Measurements from ENCODE around the gene DYSF.

The DYSF gene

GRCh38 chr2:71689393-71689792 is 236.0 kb downstream of the DYSF start:
- POLR2A ChIA-PET (ENCODE audit: low non-redundant PET), result no interaction called here
- TF ChIP-seq CTCF (conservative IDR thresholded peaks at IDR 0.05; ENCODE audit: low read depth), result no peak
- CTCF ChIA-PET, result interaction anchor here (1.3 kb wide), 1 partner anchor 461 kb away, joined by 3 read pairs; no protein-coding TSS in a partner anchor
- no peak for DNase-seq (ENCODE audit: low spot score)
- no peak overlapping the region for H3K27ac ChIP-seq

- POLR2A ChIA-PET (ENCODE audit: low non-redundant PET), result no interaction called here
- no peak overlapping the region for H3K27ac ChIP-seq
- no peak for TF ChIP-seq CTCF (conservative IDR thresholded peaks at IDR 0.05; ENCODE audit: low read depth)
- CTCF ChIA-PET, result interaction anchor here (1.3 kb wide), 1 partner anchor 460 kb away, joined by 3 read pairs; no protein-coding TSS in a partner anchor
- no peak for DNase-seq (ENCODE audit: low spot score)
Observed at GRCh38 chr2:71689968-71690834, 236.8 kb downstream of the DYSF start.

GRCh38 chr2:71690876-71691475 is 237.6 kb downstream of the DYSF start:
- H3K27ac ChIP-seq, result no peak overlapping the region
- ChIA-PET POLR2A (ENCODE audit: low non-redundant PET) (no interaction called here), CTCF (interaction anchor here (0.6 kb wide), 1 partner anchor 63 kb away, joined by 5 read pairs; no protein-coding TSS in a partner anchor)
- TF ChIP-seq CTCF (conservative IDR thresholded peaks at IDR 0.05; ENCODE audit: low read depth), result no peak
- no peak for DNase-seq (ENCODE audit: low spot score)

GRCh38 chr2:71691747-71692441 is 238.5 kb downstream of the DYSF start:
- no peak for TF ChIP-seq CTCF (conservative IDR thresholded peaks at IDR 0.05; ENCODE audit: low read depth)
- ChIA-PET POLR2A (ENCODE audit: low non-redundant PET) (no interaction called here), CTCF (interaction anchor here (0.7 kb wide), 1 partner anchor 12 kb away, joined by 3 read pairs; no protein-coding TSS in a partner anchor)
- no peak overlapping the region for H3K27ac ChIP-seq
- DNase-seq (ENCODE audit: low spot score), result no peak

GRCh38 chr2:71692621-71693277 is 239.4 kb downstream of the DYSF start:
- H3K27ac ChIP-seq, result no peak overlapping the region
- no peak for TF ChIP-seq CTCF (conservative IDR thresholded peaks at IDR 0.05; ENCODE audit: low read depth)
- CTCF ChIA-PET, result interaction anchor here (0.7 kb wide), 1 partner anchor 11 kb away, joined by 3 read pairs; no protein-coding TSS in a partner anchor
- POLR2A ChIA-PET (ENCODE audit: low non-redundant PET), result no interaction called here
- DNase-seq (ENCODE audit: low spot score), result no peak

Measured in RWPE1 (cell line).